Muscle of arm (tissue), 12 donors: ENCODE measurements around the gene MTMR2. TPM values are rescaled to one million over a fixed set of nuclear protein-coding genes. Genes with fewer than 3 reads are reported as not detected.
"Not testable (repeated sequence)": the region's sequence is repeated elsewhere in the genome, so short reads cannot be mapped to it uniquely, and the experiment has no call there.

Source experiments
- DNase-seq: peaks from one replicate; pipeline ENCODE4 v3.0.0-alpha.2; 2013
- polyA plus RNA-seq, 12 donors: library from polyadenylated mRNA; unstranded; fragments of 120-200 nt; gene quantifications; one replicate each; pipeline ENCODE4 v1.2.1, GENCODE V29; 2013; ENCODE audit not compliant: insufficient read length in 12 of 12

MTMR2 gene
- polyA plus RNA-seq, 12 donors, result 25.5 to 32.6 (median 29.7) TPM; not detected in 1

DNA sequence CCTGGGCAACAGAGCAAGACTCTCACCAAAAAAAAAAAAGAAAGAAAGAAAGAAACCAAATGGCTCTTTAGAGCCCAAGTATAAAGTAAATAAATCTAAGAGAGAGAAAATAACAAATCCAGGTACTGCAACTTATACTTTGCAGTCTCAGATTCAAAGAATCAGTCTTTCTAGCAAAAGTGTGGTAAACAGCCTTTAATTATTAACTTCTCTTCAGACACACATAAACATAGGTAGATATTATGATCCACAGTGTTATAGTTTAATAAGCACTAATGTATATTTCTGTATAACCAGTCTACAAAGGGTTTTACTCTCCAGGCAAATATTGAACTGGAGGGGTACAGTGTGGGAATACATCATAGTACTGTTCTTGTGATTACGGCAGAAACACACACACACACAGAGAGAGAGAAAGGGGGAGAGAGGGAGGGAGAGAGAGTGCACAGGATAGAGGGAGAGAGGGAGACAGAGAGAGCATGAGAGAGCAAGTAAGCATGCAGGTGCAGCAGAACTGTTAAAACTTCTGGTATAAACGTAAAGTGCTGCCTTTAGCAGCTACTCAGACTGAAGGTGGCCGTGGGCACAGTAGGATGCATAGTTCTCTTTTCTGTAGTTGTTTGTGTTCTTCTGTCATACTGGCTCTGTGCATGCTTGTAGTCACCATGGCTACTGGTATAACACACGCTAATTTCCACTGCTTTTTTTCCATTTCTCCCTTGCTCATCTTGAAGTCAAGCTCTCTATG lies 32.3 kb downstream of the MTMR2 start:
- DNase-seq, result no peak

DNA sequence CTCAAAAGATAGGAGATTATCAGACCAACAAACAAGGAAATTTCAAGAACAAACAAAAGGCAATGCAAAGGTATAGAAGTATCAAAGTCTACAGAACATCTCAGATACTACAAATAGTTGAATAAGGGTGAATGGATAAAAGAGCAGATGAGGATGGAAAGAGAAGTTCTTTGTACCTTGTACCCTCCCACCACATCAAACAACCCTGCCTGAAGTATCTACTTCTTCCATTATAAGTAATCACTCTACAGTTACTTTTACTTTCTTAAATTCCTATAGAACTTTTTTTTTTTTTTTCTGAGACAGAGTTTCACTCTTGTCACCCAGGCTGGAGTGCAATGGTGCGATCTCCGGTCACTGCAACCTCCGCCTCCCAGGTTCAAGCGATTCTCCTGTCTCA lies 35.1 kb downstream of the MTMR2 start:
- DNase-seq, result no peak

DNA sequence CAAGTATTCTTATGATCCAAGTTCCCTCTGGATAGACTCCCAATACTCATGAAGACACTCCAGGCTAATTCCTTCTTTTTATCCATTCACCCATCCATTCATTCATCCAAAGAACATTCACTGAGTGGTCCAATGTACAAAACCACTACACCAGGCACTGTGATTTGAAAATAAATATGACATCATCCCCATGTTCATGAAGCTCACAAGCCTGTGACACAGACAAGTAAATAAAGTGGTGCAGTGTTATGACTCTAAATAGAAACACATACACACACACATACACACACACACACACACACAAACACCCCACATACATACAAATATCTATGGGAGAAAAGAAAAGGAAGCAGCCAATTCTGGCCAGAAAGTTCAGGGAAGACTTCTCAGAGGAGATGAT lies 35.5 kb downstream of the MTMR2 start:
- no peak for DNase-seq

DNA sequence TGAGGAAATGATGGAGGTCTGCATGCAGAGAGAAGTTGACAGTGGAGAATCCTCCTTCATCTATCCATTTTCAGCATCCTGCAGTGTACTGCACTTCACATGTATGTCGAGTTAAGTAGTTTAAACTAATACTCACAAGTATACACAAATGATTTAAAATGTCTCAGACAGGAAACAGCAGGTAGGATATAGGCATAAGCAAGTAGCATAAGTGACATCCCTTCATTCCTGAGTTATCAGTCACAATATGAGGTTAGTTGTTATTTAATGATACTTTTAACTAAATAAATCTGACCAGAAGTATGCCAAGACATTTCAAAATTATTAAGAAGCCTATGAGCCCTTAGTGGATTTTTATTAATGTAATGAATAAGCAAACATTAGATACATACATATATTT lies 37.4 kb downstream of the MTMR2 start:
- DNase-seq, result no peak

DNA sequence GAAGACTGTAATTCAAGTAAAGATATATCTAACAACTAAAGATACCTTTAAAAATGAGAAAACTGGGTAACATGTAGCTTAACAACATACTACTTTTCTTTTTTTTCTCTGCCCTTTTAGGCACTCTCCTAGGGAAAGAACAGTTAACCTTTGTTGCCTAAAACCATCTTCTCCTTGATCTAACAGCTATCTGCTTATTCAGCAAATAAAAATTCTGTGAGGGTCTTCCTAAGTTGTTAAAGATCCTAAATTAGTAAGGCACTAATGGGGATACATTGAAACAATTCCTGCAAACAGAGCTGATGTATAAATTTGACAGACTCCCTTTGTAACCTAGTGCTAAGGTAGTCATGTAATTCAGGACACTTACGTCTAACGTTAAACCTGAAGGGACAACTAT lies 39.1 kb downstream of the MTMR2 start:
- no peak for DNase-seq

DNA sequence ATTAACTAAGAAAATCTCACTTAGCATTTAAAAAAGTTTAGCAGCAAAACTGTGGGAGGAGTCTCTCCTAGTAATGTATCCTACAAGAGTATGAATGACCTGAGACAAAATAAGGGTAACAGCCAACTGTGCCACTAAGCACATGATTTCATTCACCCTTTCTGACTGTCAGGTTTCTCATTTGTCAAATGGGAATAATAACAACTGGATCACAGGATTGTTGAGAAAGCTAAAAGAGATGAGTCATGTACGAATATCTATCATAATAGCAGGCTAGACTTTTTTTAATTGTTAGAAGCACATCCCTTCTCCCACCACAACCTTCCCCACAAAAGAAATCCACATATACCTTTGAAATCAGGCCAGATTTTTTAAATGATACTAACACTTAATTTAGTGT lies 39.5 kb downstream of the MTMR2 start:
- no peak for DNase-seq

DNA sequence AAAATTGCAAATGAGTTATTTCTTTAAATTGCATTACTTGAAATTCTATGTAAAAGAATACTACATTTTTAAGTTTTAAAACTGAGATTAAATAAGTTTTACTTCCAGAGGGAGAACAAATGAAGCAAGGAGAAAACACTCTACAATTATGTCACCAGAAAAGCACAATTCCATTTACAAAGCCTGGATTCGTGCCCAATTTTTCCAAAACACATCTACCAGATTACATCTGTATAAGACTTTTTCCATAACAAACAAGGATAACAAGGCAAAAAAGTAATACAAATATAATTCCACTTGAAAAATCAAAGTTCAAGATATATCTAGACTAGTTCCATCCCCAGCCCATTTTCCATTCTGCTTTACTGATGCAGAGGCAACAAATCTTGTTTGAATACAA lies 40.5 kb downstream of the MTMR2 start:
- DNase-seq, result peak; percentile 17

DNA sequence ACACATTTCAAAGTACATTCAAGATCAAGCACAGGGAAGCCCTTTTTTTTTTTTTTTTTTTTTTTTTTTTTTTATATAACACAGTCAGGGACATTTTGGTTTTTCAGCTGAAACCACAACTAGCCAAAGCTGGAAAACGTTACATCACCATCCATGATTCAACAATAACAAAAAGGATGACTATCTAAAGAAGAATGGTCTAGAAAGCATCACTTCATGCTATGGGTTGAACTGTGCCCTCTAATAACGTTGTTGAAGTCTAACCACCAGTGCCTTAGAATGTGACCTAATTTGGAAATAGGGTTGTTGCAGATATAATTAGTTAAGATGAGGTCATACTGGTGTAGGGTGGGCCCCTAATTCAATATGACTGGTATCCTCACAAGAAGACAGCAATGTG lies 46.6 kb downstream of the MTMR2 start:
- DNase-seq, result no peak

DNA sequence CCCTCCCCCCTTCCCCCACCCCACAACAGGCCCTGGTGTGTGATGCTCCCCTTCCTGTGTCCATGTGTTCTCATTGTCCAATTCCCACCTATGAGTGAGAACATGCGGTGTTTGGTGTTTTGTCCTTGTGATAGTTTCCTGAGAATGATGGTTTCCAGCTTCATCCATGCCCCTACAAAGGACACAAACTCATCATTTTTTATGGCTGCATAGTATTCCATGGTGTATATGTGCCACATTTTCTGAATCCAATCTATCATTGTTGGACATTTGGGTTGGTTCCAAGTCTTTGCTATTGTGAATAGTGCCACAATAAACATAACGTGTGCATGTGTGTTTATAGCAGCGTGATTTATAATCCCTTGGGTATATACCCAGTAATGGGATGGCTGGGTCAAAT lies 53.0 kb downstream of the MTMR2 start:
- not testable (repeated sequence) for DNase-seq

DNA sequence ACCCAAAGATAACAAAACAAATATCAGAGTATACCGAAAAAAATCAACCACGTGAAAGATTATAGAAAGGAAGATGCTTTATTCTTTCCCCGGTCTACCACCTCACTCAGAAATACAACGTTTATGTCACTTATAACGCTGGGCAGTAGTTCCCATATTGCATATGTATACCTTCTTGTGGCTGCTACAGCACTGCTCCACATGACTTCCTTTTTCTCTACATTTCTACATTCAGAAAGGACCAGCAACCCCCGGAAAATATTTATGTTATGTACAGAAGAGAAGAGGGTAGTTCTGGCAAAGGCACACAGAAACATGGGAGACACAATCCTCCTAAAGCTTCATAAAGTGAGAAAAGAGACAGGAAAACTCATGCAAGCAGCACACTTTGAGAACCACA lies 56.8 kb downstream of the MTMR2 start:
- DNase-seq, result no peak

DNA sequence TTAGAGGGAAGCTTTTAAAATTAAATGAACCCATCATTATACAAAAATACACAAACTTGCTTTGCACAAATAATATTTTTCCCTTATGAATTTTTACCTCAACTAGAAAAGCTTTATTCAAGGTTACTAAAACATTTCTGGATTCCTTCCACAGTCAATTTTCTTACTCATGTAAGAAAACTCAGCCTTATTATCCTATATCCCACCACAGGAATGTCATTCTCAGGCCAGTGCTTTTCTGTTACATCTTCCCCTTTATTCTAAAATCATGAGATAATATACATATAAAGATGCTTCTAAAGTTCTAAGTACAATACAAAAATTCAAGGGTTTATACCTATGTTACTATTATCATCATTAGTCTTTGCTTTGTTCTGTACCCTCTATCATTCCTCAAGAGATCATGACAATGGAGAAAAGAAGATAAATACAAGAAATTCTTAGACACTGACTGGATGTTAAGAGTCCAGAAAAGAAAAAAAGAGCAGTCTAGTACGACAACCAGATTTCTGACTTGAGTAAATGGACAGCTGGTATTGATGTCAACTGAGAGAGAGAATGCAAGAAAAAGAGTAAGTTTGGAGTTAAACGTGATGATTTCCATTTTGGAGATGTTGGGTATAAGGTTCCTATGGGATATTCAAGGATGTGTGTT lies 60.3 kb downstream of the MTMR2 start:
- no peak for DNase-seq

DNA sequence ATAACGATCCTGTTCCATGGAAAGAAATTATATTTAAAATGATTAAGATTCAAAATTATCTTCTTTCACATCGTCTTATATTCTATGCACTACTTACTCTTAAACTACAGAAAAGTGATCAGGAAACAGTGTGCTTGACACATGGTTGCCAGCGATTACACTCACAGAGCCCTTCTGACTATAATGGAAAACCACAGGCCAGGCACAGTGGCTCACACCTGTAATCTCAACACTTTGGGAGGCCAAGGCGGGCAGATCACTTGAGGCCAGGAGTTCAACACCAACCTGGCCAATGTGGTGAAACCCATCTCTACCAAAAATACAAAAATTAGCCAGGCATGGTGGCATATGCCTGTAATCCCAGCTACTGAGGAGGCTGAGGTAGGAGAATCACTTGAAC lies 63.9 kb downstream of the MTMR2 start:
- DNase-seq, result not testable (repeated sequence)

DNA sequence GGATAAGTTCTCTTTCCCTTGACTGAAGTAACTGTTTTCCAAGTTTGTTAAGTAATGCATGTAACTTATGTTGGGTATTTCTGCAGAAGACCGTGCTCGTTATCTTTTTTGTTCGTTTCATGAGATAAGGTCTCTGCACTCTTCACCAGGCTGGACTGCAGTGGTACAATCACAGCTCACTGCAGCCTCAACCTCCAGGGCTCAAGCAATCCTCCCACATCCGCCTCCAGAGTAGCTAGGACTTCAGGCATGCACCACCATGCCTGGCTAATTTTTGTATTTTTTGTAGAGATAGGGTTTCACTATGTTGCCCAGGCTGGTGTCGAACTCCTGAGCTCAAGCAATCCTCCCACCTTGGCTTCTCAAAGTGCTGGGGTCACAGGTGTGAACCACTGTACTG lies 69.5 kb downstream of the MTMR2 start:
- DNase-seq, result not testable (repeated sequence)

DNA sequence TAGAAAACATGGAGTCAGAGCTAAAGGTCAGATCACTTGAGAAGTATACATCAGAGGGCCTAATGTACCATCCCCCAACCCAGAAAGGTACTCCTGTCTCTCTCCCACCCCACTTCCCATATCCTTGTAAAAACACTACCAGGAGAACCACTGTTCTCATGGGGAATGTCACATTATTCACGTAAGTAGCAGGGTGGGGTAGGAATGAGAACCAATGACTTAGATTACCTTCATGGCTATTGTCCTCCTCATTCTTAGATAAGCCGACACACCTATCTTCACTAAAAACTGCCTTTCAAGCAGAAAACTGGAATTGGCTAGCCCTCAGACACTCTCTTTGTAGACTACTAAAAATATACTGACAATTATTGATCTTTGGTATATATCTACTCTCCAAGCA lies 70.0 kb downstream of the MTMR2 start:
- no peak for DNase-seq

DNA sequence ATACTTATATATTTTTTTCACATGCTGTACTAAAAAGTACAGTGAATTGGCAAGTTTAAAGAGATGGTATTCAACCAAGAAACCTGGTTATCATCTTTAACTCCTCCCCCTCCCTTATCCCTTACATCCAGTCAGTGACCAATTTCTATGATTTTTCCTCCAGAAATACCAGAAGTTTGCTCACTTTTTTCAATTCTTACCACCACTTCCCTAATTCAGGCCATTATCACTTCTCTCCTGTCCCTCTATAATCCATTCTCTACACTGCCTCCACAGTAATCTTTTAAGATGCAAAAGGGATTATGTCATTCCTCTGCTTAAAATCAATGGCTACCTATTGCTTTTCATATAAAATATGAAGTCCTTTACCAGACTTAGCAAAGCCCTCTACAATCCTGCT lies 70.8 kb downstream of the MTMR2 start:
- DNase-seq, result no peak

DNA sequence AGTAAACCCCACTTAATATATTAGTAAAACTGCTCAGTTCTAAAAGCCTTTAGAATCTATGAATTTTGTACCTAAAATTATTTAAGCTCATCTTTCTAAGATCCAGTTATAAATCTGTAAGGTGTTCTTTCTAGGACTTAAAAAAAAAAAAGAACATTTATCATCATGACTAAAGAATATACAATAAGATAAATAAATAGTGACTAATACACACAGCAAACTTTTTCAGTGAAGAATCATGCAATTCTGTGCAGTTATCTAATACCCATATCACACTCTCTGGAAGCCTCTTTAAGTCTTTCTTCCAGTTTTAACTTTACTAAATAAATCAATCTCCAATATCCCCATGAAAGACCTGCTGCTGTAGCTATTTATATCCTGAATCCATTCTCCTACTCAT lies 73.8 kb downstream of the MTMR2 start:
- DNase-seq, result no peak

DNA sequence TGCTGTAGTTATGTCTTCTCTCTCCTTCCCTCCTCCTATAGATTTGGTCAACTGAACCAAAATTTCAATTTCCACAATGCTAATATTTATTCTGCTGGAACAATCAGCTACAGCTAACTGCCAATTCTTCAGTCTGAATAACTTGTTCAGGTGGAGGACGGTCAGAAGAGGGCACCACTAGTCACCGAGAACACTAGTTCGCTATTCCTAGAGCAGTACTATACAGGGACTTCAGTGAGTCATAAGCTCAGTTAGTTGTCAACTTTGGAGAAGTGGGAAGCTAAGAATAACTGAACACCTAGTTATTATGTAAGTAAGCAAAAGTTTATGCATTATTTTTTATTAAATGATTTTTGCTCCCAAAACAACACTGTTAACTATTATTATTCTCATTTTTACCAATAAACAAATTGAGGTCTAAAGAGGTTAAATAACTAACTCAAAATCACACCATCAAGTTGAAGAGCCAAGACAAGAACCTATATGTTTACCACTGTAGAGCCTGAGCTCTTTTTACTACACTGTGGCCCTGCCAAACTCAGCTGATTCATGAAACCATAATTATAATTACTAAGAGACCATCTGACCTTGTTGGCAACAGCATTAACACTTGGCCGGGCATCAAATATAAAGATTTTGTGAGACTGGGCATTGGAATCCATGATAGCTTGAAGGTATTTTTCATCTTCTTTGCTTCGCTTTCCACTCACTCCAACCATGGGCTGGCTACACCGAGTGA lies 74.7 kb downstream of the MTMR2 start:
- DNase-seq, result peak; percentile 27

DNA sequence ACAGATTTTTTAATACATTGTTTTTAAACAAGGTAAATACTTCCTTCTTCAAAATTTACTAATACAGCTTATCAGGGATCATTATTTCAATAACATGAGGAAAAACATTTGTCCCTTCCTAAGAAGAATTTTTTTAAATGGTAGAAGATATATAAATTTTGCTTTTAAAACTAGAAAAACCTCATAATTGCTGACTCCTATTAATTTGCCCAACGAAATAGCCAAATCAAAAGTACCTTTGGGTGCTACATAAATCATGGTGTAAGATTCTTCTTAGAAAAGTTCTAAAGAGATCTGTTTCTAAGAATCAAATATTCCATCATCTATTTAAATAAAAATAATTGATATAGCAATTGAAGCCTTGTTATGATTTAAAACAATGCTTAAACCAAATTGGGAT lies 78.7 kb downstream of the MTMR2 start:
- DNase-seq, result no peak

DNA sequence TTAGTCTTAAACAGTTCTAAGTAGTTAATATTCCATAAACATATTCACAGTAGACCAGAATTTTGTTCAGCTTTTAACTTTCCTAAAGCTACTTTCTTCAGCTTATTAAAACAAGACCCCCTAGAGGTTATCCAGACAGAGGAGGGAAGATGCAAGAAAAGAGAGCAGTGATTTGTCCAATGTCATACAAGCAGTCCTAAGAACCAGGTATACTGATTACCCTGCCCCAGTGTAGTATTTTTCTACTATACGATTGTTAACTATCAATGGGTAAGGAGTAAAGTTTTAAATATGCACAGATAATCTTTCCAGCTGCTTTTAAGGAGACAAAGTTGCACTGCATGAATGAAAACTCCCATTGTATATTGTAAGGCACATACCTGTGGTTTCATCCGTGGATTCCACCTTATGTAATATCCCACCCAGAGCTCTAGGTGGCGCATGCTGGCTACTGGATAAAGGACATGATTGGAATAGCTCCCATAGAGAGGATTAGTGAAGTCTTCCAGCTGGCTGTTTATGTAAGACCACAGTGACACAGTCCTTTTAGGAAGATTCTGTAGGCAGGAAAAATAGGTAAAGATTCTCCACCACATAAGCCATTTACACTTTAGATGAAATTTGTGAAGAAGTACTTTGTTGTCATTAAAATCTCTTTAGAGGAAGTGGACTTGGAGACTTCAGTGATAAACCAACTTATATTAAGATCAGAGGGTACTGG lies 88.0 kb downstream of the MTMR2 start:
- DNase-seq, result peak; percentile 63

DNA sequence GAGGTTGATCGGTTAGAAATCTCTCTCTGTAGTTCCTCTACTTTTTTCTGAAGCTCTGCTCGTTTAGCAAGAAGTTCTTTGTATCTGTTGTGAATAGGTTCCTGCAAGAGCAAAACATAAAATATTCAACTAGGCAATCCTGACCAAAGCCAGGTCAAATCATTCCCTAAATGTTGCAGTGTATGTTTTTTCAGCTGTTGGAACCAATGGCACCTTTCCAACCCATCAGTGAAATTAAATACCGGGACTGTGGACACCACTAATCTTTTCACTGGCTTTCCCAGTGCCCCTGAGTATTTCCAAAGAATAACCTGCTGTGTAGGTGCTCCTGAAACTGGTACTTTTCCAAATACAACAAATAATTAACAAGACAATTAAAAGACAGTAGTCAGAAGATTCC lies 88.6 kb downstream of the MTMR2 start:
- DNase-seq, result peak; percentile 17

DNA sequence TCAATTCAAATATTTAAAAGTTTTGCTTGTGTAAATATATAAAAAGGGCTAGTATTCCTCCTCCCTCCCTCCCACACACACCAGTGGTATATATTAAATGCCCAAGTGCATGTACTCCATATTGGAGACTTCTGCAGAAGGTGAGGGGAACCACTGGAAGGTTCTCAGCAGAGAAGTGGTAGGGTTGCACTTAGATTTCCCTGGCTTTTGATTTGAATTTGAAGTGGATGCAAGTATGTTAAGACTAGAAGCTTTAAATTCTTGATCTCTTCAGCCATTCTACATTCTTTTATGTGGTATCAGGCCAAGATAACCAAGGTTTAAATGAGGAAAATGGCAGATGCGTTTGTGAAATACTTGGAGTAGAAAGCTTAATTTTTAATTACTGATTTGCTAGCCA lies 90.5 kb downstream of the MTMR2 start:
- no peak for DNase-seq

DNA sequence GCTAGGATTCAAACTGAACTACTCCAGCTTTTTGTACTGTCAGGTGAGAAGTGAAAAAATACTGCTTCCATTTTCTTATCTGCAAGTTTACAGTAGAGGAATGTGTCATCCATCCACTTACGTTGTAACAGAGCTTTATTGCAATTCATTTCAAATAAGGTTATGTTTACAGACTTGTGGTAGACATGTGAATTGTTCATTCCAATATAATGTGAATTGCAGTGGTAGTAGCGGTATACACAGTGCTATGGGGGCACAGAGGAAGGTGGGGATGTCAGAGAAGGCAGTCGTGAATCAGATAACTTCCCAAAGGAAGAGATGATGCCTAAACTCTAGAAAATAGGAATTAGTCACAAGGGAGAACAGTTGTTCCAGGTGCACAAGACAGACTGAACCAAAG lies 91.1 kb downstream of the MTMR2 start:
- no peak for DNase-seq
